ENCODE measurements around the gene VKORC1L1.
"Not testable (repeated sequence)": the region's sequence is repeated elsewhere in the genome, so short reads cannot be mapped to it uniquely, and the experiment has no call there.

VKORC1L1 gene

GRCh38 chr7:65991829-65992228, 119.0 kb downstream of the VKORC1L1 start:
- H3K27ac ChIP-seq (ENCODE audit: low read depth, low read length); DNase-seq; H3K9ac ChIP-seq (ENCODE audit: low read length); H2BK5ac ChIP-seq (ENCODE audit: low read length); H4K8ac ChIP-seq (ENCODE audit: low read depth, low read length); H2BK15ac ChIP-seq (replicated peaks; ENCODE audit: low read depth); H3K4me1 ChIP-seq (ENCODE audit: control insufficient read depth, low read depth, low read length); H3K36me3 ChIP-seq (ENCODE audit: control insufficient read depth, insufficient read depth, low read length); H2AK5ac ChIP-seq (ENCODE audit: low read length); H3K18ac ChIP-seq (ENCODE audit: low read length); H3K4ac ChIP-seq (ENCODE audit: low read depth, low read length); H3K4me2 ChIP-seq (ENCODE audit: low read length); H2BK120ac ChIP-seq (ENCODE audit: low read depth, low read length); H3K4me3 ChIP-seq (ENCODE audit: low read length); H3K79me2 ChIP-seq (ENCODE audit: control insufficient read depth, insufficient read depth, low read length); H3K56ac ChIP-seq (ENCODE audit: low read length); H4K5ac ChIP-seq (ENCODE audit: low read length); H3K23ac ChIP-seq (ENCODE audit: low read length); H3K79me1 ChIP-seq (ENCODE audit: low read length); H3K27me3 ChIP-seq (ENCODE audit: insufficient read depth, low read length, poor library complexity): not testable (repeated sequence)
- WGBS (ENCODE audit: extremely low coverage, insufficient coverage, low lambda C conversion rate) = no CpG with 5 or more reads among the region's 5 CpGs

DNA sequence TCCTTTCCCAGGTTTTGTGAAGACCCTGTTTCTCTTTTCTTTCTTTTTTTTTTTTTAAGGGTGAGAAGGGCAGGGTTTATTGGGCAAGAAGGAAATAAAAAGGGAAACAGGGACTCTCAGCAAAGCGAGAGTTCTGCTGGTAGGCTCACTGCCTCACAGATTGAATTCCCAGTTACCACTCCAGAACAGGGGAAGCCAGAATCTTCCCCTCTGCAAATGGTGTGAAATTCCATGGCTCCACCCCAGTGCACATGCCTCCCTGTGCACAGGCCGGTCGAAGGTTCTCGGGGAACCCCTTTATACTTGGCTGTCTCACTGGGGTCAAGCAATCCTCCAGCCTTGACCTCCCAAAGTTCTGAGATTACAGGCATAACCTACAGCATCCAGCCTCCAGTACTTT, 119.7 kb downstream of the VKORC1L1 start:
- H3K4me3 ChIP-seq (ENCODE audit: low read length) = no peak overlapping the region
- no peak overlapping the region for H3K4me2 ChIP-seq (ENCODE audit: low read length)
- no peak overlapping the region for H2AK5ac ChIP-seq (ENCODE audit: low read length)
- no peak overlapping the region for H2BK120ac ChIP-seq (ENCODE audit: low read depth, low read length)
- H3K27me3 ChIP-seq (ENCODE audit: insufficient read depth, low read length, poor library complexity) = no peaks in the 10 kb centered on the region
- no peak overlapping the region for H3K23ac ChIP-seq (ENCODE audit: low read length)
- no peak overlapping the region for H3K18ac ChIP-seq (ENCODE audit: low read length)
- H3K4ac ChIP-seq (ENCODE audit: low read depth, low read length) = no peak overlapping the region
- no CpG with 5 or more reads among the region's 4 CpGs for WGBS (ENCODE audit: extremely low coverage, insufficient coverage, low lambda C conversion rate)
- no peaks in the 10 kb centered on the region for H3K79me2 ChIP-seq (ENCODE audit: control insufficient read depth, insufficient read depth, low read length)
- H4K5ac ChIP-seq (ENCODE audit: low read length) = no peak overlapping the region
- no peak overlapping the region for H2BK15ac ChIP-seq (replicated peaks; ENCODE audit: low read depth)
- H3K4me1 ChIP-seq (ENCODE audit: control insufficient read depth, low read depth, low read length) = no peaks in the 10 kb centered on the region
- H2BK5ac ChIP-seq (ENCODE audit: low read length) = no peak overlapping the region
- no peak for DNase-seq
- H3K36me3 ChIP-seq (ENCODE audit: control insufficient read depth, insufficient read depth, low read length) = no peaks in the 10 kb centered on the region
- H4K8ac ChIP-seq (ENCODE audit: low read depth, low read length) = no peak overlapping the region
- no peaks in the 10 kb centered on the region for H3K79me1 ChIP-seq (ENCODE audit: low read length)
- no peak overlapping the region for H3K9ac ChIP-seq (ENCODE audit: low read length)
- H3K27ac ChIP-seq (ENCODE audit: low read depth, low read length) = no peak overlapping the region
- no peak overlapping the region for H3K56ac ChIP-seq (ENCODE audit: low read length)

DNA sequence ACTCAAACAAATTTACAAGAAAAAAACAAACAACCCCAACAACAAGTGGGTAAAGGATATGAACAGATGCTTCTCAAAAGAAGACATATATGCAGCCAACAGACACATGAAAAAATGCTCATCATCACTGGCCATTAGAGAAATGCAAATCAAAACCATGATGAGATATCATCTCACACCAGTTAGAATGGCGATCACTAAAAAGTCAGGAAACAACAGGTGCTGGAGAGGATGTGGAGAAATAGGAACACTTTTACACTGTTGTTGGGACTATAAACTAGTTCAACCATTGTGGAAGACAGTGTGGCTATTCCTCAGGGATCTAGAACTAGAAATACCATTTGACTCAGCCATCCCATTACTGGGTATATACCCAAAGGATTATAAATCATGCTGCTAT, 122.1 kb downstream of the VKORC1L1 start:
- not testable (repeated sequence) for H3K4ac ChIP-seq (ENCODE audit: low read depth, low read length); H2AK5ac ChIP-seq (ENCODE audit: low read length); H4K5ac ChIP-seq (ENCODE audit: low read length); H2BK5ac ChIP-seq (ENCODE audit: low read length); DNase-seq; H3K18ac ChIP-seq (ENCODE audit: low read length); H3K23ac ChIP-seq (ENCODE audit: low read length); H3K4me1 ChIP-seq (ENCODE audit: control insufficient read depth, low read depth, low read length); H3K4me3 ChIP-seq (ENCODE audit: low read length); H3K79me1 ChIP-seq (ENCODE audit: low read length); H2BK15ac ChIP-seq (replicated peaks; ENCODE audit: low read depth); H4K8ac ChIP-seq (ENCODE audit: low read depth, low read length); H3K4me2 ChIP-seq (ENCODE audit: low read length); H3K9ac ChIP-seq (ENCODE audit: low read length); H3K56ac ChIP-seq (ENCODE audit: low read length); H3K36me3 ChIP-seq (ENCODE audit: control insufficient read depth, insufficient read depth, low read length); H3K79me2 ChIP-seq (ENCODE audit: control insufficient read depth, insufficient read depth, low read length); H3K27ac ChIP-seq (ENCODE audit: low read depth, low read length); H3K27me3 ChIP-seq (ENCODE audit: insufficient read depth, low read length, poor library complexity); H2BK120ac ChIP-seq (ENCODE audit: low read depth, low read length)
- no CpG with 5 or more reads among the region's 1 CpG for WGBS (ENCODE audit: extremely low coverage, insufficient coverage, low lambda C conversion rate)

DNA sequence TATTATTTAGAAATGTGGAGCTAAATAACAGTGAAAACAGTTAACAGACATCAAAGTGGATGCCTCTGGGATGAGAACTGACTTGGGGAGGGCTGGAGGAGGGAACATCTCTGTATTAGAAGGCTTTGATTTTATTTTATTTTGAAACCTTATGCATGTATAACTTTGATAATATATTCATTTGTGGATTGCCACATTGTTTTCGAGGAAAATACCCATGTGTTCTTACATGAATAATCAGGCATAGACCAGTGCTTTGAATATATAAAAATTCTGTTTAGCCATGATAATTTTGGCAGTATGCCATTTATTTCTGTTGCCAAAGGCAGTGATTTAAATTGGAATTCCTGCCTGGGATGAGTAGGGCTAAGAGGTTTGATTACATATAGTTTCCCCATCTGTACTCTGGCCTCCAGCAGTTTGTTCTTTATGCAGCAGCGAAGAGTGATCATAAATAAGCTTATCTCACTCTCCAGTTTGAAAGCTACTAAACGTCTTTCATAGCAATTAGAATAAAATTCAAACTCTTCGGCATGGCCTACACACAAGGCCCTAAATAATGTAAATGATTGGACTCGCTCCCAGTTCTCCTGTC, 128.0 kb downstream of the VKORC1L1 start:
- not testable (repeated sequence) for H3K27me3 ChIP-seq (ENCODE audit: insufficient read depth, low read length, poor library complexity); H2BK120ac ChIP-seq (ENCODE audit: low read depth, low read length); DNase-seq; H3K4me1 ChIP-seq (ENCODE audit: control insufficient read depth, low read depth, low read length); H3K27ac ChIP-seq (ENCODE audit: low read depth, low read length); H2BK5ac ChIP-seq (ENCODE audit: low read length); H3K79me2 ChIP-seq (ENCODE audit: control insufficient read depth, insufficient read depth, low read length); H2BK15ac ChIP-seq (replicated peaks; ENCODE audit: low read depth); H3K4me3 ChIP-seq (ENCODE audit: low read length); H4K8ac ChIP-seq (ENCODE audit: low read depth, low read length); H3K79me1 ChIP-seq (ENCODE audit: low read length); H3K4ac ChIP-seq (ENCODE audit: low read depth, low read length); H3K4me2 ChIP-seq (ENCODE audit: low read length); H3K36me3 ChIP-seq (ENCODE audit: control insufficient read depth, insufficient read depth, low read length); H3K56ac ChIP-seq (ENCODE audit: low read length); H3K9ac ChIP-seq (ENCODE audit: low read length); H3K18ac ChIP-seq (ENCODE audit: low read length); H3K23ac ChIP-seq (ENCODE audit: low read length); H2AK5ac ChIP-seq (ENCODE audit: low read length); H4K5ac ChIP-seq (ENCODE audit: low read length)
- WGBS (ENCODE audit: extremely low coverage, insufficient coverage, low lambda C conversion rate) = no CpG with 5 or more reads among the region's 5 CpGs

- not testable (repeated sequence) for H3K4me1 ChIP-seq (ENCODE audit: control insufficient read depth, low read depth, low read length); H2BK5ac ChIP-seq (ENCODE audit: low read length); H3K9ac ChIP-seq (ENCODE audit: low read length); H3K18ac ChIP-seq (ENCODE audit: low read length); H3K4me2 ChIP-seq (ENCODE audit: low read length); H3K27ac ChIP-seq (ENCODE audit: low read depth, low read length); H3K4ac ChIP-seq (ENCODE audit: low read depth, low read length); H3K56ac ChIP-seq (ENCODE audit: low read length); H3K79me1 ChIP-seq (ENCODE audit: low read length); H4K5ac ChIP-seq (ENCODE audit: low read length); H4K8ac ChIP-seq (ENCODE audit: low read depth, low read length); H3K4me3 ChIP-seq (ENCODE audit: low read length); H3K79me2 ChIP-seq (ENCODE audit: control insufficient read depth, insufficient read depth, low read length); H2BK15ac ChIP-seq (replicated peaks; ENCODE audit: low read depth); H2BK120ac ChIP-seq (ENCODE audit: low read depth, low read length); H3K27me3 ChIP-seq (ENCODE audit: insufficient read depth, low read length, poor library complexity); H3K23ac ChIP-seq (ENCODE audit: low read length); H2AK5ac ChIP-seq (ENCODE audit: low read length); DNase-seq; H3K36me3 ChIP-seq (ENCODE audit: control insufficient read depth, insufficient read depth, low read length)
- WGBS (ENCODE audit: extremely low coverage, insufficient coverage, low lambda C conversion rate) = no CpG with 5 or more reads among the region's 8 CpGs
Measured at GRCh38 chr7:66005115-66005671, 132.3 kb downstream of the VKORC1L1 start.

DNA sequence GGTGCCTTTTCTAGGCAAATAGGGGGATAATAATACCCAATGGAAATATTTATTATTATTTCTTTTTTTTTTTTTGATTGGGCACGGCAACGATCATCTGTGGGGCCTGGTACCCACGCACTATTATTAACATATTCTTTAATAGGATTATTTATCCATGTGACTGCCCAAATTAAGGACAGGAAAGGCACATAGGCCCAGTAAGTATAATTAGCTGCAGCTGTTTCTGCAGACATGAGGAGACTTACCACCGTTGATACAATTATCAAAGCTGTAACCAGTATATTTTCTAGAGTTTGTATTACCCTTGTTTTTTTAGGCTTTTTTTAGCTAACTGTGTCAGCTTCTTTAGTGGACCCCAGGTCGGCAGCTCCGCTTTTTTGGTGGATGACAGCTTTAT, 134.4 kb downstream of the VKORC1L1 start:
- Histone ChIP-seq H3K27me3 (ENCODE audit: insufficient read depth, low read length, poor library complexity) (no peaks in the 10 kb centered on the region), H3K79me2 (ENCODE audit: control insufficient read depth, insufficient read depth, low read length) (no peaks in the 10 kb centered on the region), H3K4me2 (ENCODE audit: low read length) (no peak overlapping the region), H3K23ac (ENCODE audit: low read length) (no peak overlapping the region), H3K9ac (ENCODE audit: low read length) (no peak overlapping the region), H3K79me1 (ENCODE audit: low read length) (no peaks in the 10 kb centered on the region), H2AK5ac (ENCODE audit: low read length) (no peak overlapping the region), H3K56ac (ENCODE audit: low read length) (no peak overlapping the region), H4K8ac (ENCODE audit: low read depth, low read length) (no peak overlapping the region), H2BK15ac (replicated peaks; ENCODE audit: low read depth) (no peak overlapping the region), H3K18ac (ENCODE audit: low read length) (no peak overlapping the region), H3K4ac (ENCODE audit: low read depth, low read length) (no peak overlapping the region), H3K4me1 (ENCODE audit: control insufficient read depth, low read depth, low read length) (no peaks in the 10 kb centered on the region), H3K36me3 (ENCODE audit: control insufficient read depth, insufficient read depth, low read length) (no peaks in the 10 kb centered on the region), H2BK120ac (ENCODE audit: low read depth, low read length) (no peak overlapping the region), H3K27ac (ENCODE audit: low read depth, low read length) (no peak overlapping the region), H4K5ac (ENCODE audit: low read length) (no peak overlapping the region), H2BK5ac (ENCODE audit: low read length) (no peak overlapping the region), H3K4me3 (ENCODE audit: low read length) (no peak overlapping the region)
- WGBS (ENCODE audit: extremely low coverage, insufficient coverage, low lambda C conversion rate) = no CpG with 5 or more reads among the region's 6 CpGs
- DNase-seq = no peak

Measured in mesendoderm (in vitro differentiated cells).